Occipital lobe (tissue), 2 donors: ENCODE measurements around the gene KBTBD3. TPM values are rescaled to one million over a fixed set of nuclear protein-coding genes. Genes with fewer than 3 reads are reported as not detected.

Source experiments
- DNase-seq: peaks from one replicate; lab custom pipeline; 2025; lab: John Stamatoyannopoulos, UW
- total RNA-seq: library from RNA; depleted of rRNA; stranded (reverse); fragments of >200 nt; gene quantifications from one replicate; pipeline ENCODE4 v1.2.3, GENCODE V29; 2014

The KBTBD3 gene
- total RNA-seq, result 20.4 TPM

DNA sequence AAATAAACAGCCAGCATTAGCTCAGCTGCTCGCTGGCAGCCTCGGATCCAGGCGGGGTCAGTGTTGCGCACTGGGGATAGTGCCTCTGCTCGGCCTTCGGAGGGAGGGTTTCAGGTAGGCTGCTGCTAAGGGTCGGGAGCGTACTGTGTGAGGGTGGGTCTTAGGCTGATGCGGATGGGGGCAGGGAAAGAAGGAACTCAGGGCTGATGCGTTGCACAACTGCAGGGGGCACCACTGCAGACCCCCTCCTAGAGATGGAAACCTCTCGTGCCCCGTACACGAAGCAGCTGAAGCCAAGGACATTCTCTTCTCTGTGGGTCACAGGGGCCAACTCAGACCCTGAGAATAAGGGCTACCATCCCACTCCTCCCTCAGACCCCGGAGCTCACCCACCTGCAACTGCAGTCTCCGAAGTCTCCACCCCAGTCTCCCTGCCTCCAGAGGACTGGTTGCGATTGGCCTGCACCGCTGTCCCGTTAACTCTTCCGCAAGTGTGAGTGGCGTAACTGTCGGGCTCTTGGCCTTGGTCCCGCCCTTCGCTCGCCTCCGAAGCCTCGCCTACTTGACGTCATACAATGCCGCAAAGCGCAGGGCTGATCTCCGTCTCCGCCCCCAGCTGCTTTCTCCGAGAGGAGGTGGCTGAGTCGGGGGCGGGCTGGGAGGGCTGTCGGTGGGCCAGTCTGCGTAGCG lies at the start of gene KBTBD3:
Gene KBTBD3, minus strand, starts transcription at position 429 of the 690 bp plus-strand sequence. CDS start 18,250 bp downstream, outside the sequence.
- DNase-seq, result peak; percentile 100

GRCh38 chr11:106121570-106122320 lies 44.6 kb upstream of the KBTBD3 start:
- DNase-seq, result no peak

- no peak for DNase-seq
These were observed 28.8 kb upstream of the KBTBD3 start for GRCh38 chr11:106105986-106106385.

- DNase-seq, result no peak
These were observed 24.7 kb upstream of the KBTBD3 start for GRCh38 chr11:106101819-106102218.

GRCh38 chr11:106101370-106101769 lies 24.2 kb upstream of the KBTBD3 start:
- no peak for DNase-seq

DNA sequence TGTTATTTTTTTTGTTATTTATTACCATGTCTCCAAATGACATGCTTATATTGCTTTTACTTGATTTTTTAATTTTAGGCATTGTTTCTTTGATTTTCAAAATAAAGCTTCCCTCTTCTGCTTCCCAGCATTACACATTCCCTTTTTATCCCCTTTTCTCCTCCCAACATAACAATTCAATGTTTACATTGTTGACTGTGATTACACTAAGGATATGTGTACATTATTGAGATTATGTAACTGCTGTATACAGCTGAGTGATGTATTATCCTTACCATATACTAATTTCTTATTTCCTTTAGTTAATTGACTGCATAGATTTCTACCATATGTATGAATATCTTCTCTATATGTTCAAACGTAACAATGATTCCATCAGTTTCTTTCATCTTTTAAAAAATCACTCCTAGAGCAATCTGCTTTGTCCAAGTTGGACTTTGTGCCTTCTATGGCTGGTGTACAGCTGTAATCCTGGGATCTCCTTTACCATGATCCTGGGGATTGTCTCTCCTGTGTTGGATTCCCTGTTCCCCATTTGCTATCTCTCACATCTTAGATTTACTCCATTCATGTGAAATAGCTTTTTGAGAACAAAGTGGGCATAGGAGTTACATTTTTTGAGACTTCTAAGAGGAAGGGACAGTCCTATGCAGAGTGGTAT lies 21.9 kb upstream of the KBTBD3 start:
- DNase-seq, result no peak

DNA sequence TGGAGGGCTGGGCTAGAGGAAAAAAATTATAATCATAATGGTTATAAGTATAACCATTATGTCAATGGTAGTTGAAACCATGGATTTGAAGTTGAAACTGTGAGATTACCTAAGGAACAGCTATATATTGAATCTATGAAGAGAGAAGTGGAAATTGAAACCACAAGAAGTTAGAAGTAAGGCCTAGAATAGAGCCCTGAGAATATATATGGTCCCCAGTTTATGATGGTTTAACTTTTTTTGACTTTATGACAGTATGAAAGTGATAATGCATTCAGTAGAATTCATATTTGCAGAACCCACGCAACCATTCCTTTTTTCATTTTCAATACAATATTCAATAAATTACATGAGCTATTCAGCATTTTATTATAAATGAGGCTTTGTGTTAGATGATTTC lies 15.3 kb upstream of the KBTBD3 start:
- DNase-seq, result no peak

DNA sequence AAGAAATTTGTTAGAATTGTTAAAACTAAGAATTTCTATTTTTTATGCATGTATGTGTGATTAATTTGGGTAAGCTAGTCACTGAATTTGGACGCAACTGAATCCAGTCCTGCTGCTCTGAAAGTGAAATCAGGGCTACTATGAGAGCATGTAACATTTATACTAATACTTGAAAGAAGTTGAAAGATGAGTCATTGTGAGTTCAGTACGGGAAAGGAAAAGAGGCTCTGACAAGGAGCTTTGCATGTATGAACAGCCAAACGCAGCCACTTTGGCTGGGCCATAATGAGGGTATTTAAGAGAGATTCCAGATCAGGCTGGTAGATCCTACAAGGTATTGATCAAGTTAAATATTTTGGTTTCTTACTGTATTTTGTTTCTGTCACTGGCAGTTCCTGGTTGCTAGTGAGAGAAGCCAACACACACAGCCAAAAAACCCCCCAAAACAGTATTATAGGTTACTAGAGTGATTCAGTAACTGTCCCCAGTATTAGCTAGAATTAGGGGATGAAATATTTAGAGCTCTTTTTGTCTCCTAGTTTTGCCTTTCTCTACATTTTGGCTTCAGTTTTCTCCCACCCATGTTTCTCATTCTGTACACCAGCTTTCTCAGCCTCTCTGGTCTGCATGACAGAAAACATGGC lies 14.5 kb upstream of the KBTBD3 start:
- no peak for DNase-seq

GRCh38 chr11:106088896-106089295 lies 11.7 kb upstream of the KBTBD3 start:
- DNase-seq, result no peak

DNA sequence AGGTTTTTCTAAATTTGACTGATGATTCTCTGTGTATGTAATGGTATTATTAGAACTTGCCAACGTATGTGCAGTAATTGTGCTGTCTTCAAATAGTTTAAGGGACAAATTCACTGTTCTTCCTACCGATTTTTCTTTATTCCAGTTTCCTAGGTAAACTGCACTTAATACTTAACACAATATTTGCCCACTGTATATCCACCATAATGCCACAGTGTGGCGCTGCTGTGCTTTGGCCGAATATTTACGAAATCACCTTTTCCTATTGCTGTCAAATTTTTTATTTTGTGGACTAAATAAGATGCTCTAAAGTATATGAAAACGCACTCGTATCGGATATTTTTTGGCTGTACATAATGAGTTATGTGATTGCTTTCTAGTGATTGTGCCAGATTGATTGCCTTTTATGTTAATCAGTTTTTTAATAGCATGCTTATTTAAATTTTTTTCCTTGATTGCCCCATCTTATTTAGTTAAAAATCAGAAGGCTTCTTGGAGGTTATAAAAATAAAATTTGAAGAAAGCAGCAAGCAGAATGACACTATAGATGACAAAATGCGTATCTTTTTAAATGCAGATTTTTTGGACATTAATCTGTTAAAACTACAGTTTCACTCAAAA lies 10.8 kb upstream of the KBTBD3 start:
- peak; percentile 18 for DNase-seq

DNA sequence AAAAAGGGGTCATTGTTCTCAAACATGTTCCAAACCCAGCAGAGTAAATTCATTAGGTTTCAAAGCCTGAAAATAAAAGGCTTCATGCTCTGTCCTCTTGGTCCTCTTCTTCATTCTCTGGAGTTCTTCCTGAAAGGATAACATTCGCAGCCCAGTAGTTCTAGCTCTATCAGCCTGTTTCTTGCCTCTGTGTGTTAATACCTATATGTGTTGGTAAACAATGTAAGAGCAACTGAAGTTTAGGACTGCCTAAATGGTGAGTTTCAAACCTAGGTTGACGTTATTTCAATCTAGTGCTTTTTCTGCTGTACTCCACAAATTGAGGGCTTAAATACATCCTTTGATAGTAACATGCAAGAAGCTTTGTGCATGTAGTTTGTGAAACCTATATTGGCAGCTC lies 9.7 kb upstream of the KBTBD3 start:
- DNase-seq, result no peak

DNA sequence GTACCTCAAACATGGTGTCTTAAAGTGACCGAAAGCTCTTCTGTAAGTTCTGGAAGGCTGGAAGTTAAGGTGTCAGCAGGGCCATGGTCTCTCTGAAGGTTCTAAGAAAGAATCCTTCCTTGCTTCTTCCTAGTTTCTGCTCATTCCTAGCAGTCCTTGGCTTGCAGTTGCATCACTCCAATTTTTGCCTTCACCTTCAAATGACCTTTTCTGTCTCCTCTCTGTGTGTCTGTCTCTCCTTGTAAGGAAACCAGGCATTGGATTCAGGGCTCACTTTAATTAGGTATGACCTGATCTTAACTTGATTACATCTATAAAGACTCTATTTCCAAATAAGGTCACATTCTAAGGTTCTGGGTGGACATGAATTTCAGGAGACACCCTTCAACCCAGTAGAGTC lies 9.0 kb upstream of the KBTBD3 start:
- DNase-seq, result no peak

GRCh38 chr11:106082096-106082495 lies 4.9 kb upstream of the KBTBD3 start:
- DNase-seq, result no peak

DNA sequence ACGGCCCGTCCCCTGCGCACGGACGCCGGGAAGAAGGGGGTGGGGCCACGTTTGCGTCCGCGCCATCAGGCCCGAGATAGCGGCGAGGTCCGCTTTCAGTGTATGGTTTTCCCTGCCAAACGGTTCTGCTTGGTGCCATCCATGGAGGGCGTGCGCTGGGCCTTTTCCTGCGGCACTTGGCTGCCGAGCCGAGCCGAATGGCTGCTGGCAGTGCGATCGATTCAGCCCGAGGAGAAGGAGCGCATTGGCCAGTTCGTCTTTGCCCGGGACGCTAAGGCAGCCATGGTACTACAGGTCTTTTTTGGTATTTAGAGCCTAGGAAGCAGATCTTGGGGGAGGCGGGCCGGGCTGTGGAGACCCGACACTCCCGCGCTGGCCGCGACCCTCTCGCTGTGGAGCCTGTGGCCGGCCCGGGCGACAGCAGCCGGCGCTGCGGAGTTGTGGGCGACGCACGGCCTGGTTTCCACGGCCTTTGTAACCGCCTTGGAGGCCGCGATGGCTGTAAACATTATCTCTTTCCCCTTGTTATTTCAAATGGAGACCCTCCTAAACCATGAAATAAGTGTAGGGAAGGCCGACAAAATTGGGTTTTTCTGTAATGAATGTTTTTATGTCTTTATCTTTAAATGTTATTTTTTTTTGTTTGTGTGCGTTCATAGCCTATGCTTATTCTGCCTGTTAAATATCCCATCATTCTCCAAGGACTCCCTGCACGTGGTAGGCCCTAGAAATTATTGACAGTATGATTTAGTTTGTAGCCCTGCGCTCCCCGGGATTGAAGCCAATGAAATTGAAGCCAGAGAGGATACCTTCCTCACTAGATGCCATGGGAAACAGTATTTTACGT lies 685 bp upstream of the KBTBD3 start, which contains the start of gene AASDHPPT:
Gene AASDHPPT, plus strand, starts transcription at position 54 of the 847 bp plus-strand sequence. Its CDS starts 49 bp downstream, at position 103.
- DNase-seq, result no peak

GRCh38 chr11:106076171-106076918 lies 802 bp downstream of the KBTBD3 start:
- DNase-seq, result no peak

DNA sequence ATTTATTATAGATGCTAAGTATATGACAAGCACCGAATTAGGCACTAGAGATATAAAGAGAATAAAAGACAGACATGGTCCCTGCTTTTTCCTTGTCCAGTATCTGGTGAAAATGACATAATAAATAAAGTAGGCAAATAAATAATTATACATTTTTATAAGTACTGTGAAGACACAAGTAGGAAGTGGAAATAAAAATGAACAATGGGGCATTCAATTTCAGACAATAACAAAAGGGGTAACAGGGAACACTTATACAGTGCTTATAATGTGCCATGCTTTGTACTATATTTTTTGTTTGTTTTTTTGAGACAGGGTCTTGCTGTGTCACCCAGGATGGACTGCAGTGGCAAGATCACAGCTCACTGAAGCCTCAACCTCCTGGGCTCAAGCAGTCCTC lies 4.3 kb downstream of the KBTBD3 start:
- DNase-seq, result no peak

DNA sequence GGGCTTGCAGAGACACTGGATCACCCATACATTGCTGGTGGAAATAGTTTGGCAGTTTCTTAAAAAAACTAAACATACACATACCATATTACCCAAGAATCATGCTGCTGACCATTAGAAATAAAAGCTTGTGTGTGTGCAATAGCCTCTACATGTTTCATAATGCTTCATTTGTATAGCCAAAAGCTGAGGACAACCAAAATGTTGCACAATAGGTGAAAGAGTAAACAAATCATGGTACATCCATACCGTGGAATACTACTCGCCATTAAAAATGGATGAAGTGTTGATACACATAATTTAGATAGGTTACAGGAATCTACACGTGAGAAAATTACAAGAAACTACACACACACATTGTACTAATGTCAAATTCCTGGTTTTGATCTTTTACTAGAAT lies 6.5 kb downstream of the KBTBD3 start:
- no peak for DNase-seq

- no peak for DNase-seq
These were observed 14.1 kb downstream of the KBTBD3 start for GRCh38 chr11:106063009-106063408.
